ENCODE measurements around the gene FIGNL2.

GRCh38 chr12:51891843-51892242 lies 43.3 kb upstream of the FIGNL2 start:
- TF ChIP-seq, protein P1, sequence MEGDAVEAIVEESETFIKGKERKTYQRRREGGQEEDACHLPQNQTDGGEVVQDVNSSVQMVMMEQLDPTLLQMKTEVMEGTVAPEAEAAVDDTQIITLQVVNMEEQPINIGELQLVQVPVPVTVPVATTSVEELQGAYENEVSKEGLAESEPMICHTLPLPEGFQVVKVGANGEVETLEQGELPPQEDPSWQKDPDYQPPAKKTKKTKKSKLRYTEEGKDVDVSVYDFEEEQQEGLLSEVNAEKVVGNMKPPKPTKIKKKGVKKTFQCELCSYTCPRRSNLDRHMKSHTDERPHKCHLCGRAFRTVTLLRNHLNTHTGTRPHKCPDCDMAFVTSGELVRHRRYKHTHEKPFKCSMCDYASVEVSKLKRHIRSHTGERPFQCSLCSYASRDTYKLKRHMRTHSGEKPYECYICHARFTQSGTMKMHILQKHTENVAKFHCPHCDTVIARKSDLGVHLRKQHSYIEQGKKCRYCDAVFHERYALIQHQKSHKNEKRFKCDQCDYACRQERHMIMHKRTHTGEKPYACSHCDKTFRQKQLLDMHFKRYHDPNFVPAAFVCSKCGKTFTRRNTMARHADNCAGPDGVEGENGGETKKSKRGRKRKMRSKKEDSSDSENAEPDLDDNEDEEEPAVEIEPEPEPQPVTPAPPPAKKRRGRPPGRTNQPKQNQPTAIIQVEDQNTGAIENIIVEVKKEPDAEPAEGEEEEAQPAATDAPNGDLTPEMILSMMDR (IDR thresholded peaks at IDR 0.05): peak in 2 of 3 donors; percentile 26 to 48
- TF ChIP-seq POLR2AphosphoS5 (IDR thresholded peaks at IDR 0.05): no peak

Measured in breast epithelium (tissue), 3 donors.